GM06990 (cell line): ENCODE measurements around the gene CIITA.
A peak's percentile ranks its signal among the peaks of the same experiment; 100 is the strongest.

ENCODE experiments used
- DNase-seq: peaks from one replicate; pipeline ENCODE4 v3.0.0-alpha.2; 2011; ENCODE audit not compliant: insufficient read length; ENCODE audit errors: extremely low read depth
- H3K27me3 ChIP-seq: replicated peaks from 2 replicates; pipeline ENCODE4 v1.6.0; 2011; ENCODE audit warnings: low read length; ENCODE audit not compliant: control insufficient read depth, insufficient read depth
- H3K36me3 ChIP-seq: 2 replicates; pipeline ENCODE4 v1.5.1; 2011; ENCODE audit warnings: low read length; ENCODE audit not compliant: control insufficient read depth, insufficient read depth
- H3K4me3 ChIP-seq: replicated peaks from 2 replicates; pipeline ENCODE4 v1.5.1; 2011; ENCODE audit warnings: low read depth, mild to moderate bottlenecking, control low read depth, low read length
- TF ChIP-seq, protein P1 (sequence below): IDR thresholded peaks from 2 replicates; pipeline ENCODE4 v1.5.1; 2011; ENCODE audit warnings: low read length, control low read depth, mild to moderate bottlenecking, inconsistent platforms; ENCODE audit not compliant: insufficient read depth, poor library complexity, severe bottlenecking

Gene CIITA

DNA sequence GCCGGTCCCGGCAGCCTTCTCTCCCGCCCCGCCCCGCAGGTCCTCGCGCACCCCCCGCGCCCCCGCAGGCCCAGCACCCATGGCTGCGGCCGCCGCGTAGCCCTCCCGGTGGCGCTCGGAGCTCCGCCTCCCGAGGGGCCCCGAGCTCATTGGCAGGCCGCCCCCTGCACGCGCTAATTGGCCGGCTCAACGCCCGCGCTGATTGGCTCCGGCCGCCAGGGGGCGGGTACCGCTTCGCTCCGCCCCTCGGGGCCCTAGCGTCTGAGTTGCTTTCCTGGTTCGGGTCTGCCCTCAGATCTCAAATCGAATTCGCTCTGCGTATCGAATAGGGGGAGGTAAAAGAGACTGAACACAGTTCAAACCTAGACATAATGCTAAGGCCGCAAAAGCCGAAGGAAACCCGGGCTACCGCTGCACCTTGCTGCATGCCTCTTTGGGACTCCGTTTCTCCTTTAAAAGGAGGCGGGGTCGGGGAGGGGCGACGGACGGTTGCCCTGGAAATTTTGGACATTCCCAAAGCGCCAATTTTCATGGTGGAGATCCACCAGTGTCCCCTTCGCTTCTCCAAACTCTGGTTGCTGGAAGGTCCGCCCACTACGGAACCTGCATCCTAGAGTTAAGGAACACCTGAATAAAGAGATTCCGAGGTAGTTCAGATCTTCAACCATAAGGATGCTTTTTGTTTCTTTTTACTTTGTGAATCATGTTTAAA, 65.5 kb downstream of the CIITA start, which contains the start of gene DEXI:
TSS of gene DEXI (minus strand) at position 117 of the 712 bp plus-strand sequence. CDS start 463 bp downstream, outside the sequence.
- Histone ChIP-seq H3K36me3 (no peaks in the 10 kb centered on the region), H3K27me3 (no peaks in the 10 kb centered on the region), H3K4me3 (peak within 1 kb of the TSS; percentile 83)
- DNase-seq, result peak; percentile 96
- TF ChIP-seq, protein P1, sequence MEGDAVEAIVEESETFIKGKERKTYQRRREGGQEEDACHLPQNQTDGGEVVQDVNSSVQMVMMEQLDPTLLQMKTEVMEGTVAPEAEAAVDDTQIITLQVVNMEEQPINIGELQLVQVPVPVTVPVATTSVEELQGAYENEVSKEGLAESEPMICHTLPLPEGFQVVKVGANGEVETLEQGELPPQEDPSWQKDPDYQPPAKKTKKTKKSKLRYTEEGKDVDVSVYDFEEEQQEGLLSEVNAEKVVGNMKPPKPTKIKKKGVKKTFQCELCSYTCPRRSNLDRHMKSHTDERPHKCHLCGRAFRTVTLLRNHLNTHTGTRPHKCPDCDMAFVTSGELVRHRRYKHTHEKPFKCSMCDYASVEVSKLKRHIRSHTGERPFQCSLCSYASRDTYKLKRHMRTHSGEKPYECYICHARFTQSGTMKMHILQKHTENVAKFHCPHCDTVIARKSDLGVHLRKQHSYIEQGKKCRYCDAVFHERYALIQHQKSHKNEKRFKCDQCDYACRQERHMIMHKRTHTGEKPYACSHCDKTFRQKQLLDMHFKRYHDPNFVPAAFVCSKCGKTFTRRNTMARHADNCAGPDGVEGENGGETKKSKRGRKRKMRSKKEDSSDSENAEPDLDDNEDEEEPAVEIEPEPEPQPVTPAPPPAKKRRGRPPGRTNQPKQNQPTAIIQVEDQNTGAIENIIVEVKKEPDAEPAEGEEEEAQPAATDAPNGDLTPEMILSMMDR, result no peak

DNA sequence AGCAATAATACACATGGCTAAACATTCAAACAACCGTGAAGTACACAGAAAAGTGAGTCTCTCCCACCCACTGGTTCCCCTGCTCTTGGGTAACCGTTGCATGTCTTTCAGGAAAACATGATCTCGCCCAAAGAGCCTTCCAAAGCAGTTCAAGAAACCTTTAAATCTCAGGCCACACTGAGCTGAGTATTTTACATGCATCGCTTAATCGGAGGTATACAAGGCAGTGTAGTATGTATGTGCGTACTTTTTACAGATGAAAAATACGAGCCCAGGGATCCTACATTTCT, 66.0 kb downstream of the CIITA start:
- no peaks in the 10 kb centered on the region for H3K27me3 ChIP-seq
- no peak overlapping the region for H3K4me3 ChIP-seq
- no peaks in the 10 kb centered on the region for H3K36me3 ChIP-seq
- TF ChIP-seq, protein P1, result no peak
- no peak for DNase-seq

DNA sequence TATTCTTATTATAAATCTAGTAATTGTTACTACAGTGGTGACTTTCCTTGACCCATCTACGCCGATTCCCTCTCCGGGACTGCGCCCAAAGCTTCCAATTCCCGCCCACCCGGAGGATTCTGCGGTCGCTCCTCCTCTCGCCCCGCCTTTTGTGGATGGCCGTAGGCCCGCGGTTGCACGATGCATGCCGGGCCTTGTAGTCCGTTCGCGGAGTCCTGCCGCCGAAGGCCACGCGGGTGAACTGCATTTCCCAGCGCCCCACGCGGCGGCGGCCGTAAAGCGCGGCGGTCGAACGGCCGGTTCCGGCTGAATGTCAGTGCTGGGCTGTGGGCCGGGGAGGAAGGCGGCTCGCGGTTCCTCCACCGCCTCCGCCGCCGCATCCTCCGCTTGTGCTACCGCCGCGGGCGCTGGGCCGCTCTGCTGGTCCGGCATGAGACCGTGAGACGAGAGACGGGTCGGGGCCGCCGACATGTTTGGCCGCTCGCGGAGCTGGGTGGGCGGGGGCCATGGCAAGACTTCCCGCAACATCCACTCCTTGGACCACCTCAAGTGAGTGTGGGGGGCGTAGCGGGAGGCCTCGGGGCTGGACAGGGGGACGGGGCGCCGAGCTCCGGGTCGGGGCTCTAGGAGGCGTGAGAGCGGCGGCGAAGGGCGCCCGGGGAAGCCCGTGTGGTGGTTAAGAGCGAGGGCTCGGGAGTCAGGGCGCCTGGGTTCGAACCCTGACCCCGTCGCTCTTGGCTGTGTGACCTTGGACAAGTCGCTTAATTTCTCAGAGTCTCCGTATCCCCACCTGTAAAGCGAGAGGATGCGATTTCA, 67.5 kb downstream of the CIITA start, which contains the start of gene CLEC16A:
TSS of gene CLEC16A (plus strand) at position 316 of the 816 bp plus-strand sequence. CDS start at position 470, 154 bp downstream.
- Histone ChIP-seq H3K36me3 (no peaks in the 10 kb centered on the region), H3K4me3 (peak within 1 kb of the TSS; percentile 92), H3K27me3 (no peaks in the 10 kb centered on the region)
- TF ChIP-seq, protein P1, result no peak
- DNase-seq, result peak; percentile 98

DNA sequence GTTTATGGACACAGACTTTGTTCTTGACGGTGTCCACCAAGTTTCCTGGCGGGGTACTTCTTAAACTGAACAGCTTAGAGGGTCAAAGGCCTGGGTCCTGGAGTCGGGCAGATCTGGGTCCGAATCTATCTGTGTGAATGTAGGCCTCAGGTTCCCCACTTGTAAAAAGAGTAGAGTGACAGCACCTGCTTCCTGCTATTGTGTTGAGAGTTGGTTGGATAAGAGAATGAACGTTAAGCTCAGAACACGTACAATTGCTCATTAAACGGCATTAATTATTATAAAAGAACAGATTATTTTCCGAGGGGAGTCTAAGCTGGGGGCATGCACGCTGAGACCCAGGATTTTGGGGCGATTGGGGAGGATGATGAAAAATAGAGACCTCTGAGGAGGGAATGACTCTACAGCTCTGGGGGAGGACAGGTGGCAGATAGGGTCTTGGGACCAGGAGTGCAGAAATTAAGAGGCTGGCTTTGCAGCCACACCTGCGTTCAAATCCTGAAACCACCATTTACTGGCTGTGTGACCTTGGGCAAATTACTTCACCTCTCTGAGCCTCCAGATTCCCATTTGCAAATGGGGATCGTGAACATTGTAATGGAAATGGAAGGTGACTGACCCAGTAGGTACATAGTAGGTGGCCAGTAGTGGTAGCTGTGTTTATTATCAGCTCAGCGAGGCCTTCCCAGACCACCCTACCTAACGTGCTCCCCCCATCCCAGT, 68.2 kb downstream of the CIITA start:
- H3K27me3 ChIP-seq, result no peaks in the 10 kb centered on the region
- TF ChIP-seq, protein P1, result no peak
- no peak for DNase-seq
- peak overlapping the region; percentile 92 for H3K4me3 ChIP-seq
- H3K36me3 ChIP-seq, result no peaks in the 10 kb centered on the region

DNA sequence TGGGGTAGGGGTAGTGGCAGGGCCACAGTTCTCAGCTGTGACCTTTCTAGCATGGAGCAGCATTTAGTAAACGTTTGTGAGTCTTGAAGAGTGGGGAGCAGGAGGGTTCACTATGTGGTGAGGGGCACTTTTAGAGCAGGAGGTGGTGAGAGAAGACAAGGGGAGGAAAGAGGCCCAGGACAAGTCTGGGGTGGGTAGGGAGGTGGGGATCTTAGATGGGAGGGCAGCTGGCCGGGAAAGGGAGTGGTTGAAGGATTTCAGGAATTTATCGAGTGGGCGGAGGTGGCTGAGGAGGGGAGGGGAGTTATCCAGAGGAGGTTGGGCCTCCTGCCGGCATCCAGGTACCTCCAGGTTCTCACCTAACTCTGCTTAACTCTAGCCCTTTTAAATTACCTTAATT, 69.3 kb downstream of the CIITA start:
- H3K4me3 ChIP-seq, result peak overlapping the region; percentile 31
- no peaks in the 10 kb centered on the region for H3K36me3 ChIP-seq
- DNase-seq, result no peak
- no peaks in the 10 kb centered on the region for H3K27me3 ChIP-seq
- TF ChIP-seq, protein P1, result no peak
